NCI-H526 treated with DMSO at 0.1 percent for 48 hours (cell line): ENCODE measurements around the gene AKAP13.

Experiments used
- DNase-seq: peaks from one replicate; lab custom pipeline; 2025; lab: John Stamatoyannopoulos, UW

The AKAP13 gene

GRCh38 chr15:85741021-85741421 is 360.6 kb downstream of the AKAP13 start:
- DNase-seq, result no peak

DNA sequence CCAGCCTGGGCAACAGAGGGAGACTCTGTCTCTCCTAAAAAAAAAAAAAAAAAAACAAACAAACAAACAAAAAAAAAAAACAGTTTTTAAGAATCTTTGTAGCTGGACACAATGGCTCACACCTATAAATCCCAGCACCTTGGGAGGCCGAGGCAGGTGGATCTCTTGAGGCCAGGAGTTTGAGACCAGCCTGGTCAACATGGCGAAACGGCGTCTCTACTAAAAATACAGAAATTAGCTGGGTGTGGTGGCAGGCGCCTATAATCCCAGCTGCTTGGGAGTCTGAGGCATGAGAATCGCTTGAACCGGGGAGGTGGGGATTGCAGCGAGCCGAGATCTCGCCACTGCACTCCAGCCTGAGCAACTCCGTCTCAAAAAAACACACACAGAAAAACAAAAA is 361.3 kb downstream of the AKAP13 start:
- DNase-seq, result no peak

- no peak for DNase-seq
Measured at GRCh38 chr15:85742186-85742821, 361.9 kb downstream of the AKAP13 start.

DNA sequence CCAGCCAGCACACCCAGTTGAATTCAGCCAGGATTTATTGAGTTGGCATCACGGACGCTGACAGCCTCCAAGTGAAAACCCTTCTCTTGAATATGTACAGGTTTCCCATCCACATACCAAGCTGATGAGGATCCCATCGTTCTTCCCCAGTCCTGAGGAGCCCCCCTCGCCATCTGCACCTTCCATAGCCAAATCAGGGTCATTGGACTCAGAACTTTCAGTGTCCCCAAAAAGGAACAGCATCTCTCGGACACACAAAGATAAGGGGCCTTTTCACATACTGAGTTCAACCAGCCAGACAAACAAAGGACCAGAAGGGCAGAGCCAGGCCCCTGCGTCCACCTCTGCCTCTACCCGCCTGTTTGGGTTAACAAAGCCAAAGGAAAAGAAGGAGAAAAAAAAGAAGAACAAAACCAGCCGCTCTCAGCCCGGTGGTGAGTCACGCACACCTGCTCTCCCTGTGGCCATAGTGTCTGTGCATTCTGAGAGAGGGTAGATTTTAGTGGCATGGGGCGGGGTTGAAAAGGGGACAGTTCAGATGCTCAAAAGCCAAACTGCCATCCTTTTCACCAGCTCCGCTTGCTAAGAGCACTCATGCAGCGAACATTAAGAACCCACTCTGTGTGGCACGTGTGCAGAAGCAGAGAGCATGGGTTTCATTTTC is 363.1 kb downstream of the AKAP13 start:
- no peak for DNase-seq

DNA sequence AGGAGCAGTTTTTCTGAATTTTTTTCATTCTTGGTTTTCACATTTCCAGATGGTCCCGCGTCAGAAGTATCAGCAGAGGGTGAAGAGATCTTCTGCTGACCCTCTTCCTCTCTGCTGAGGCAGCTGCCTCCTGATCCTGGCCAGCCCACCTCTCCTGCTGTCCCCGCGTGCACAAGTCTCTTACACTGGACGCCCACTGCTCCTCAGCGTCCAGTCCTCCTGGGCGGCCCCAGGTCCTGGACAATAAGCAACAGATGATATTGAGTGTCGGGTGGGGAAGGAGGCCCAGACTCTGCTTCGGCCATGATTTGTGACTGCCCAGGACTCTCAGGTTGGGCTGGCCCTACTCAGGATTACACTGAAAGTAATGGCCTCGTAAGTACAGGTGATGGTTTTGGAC is 364.2 kb downstream of the AKAP13 start:
- no peak for DNase-seq

GRCh38 chr15:85745023-85745422 is 364.6 kb downstream of the AKAP13 start:
- no peak for DNase-seq

DNA sequence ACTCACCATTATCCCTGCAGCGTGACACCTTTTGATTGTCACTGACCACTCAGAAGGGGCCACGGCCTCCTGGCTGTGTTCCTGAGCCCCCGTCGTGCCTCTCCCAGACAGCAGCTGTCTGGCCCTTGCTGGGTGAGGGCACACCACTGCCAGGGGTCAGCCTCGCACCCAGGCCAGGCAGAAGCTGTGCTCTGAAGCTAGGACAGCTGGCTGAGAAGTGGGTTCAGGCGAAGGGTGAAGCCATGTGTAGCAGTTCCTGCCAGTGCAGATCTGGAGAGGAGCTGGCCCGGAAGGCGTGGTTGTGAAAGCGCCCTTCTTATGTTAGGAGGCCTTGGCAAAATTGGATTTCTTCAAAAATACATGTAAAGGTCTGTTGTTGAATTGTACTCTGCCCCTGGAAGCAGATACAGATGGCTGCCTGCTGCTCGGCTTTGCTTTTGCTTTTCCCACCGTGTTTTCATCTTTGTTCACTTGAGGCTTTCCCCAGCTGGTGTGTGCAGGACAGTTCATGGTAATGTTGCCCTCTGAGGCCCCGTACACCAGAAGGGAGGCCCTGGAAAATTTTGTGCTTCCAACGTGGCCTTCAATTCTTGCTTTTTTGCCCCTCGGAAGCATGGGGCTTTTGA is 365.2 kb downstream of the AKAP13 start:
- no peak for DNase-seq

GRCh38 chr15:85746641-85747040 is 366.2 kb downstream of the AKAP13 start:
- no peak for DNase-seq

DNA sequence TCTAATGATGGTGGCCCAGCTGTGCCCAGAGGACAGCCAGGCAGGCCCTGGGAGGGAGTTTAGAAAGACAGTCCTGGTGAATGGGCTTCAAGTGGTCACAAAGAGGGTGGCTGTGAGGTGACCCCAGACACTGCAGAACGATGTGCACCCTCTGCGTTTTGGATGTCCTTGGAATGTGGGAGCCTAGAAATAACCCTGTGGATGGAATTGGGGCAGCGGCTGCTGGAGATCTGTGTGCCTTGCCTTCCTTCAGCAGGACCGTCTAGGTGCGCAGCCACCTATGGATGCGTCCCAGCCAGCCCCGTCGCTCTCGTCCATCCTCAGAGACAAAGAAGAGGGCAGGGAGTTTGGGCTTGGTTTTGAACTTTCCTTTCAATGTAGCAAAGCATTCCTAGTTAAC is 367.8 kb downstream of the AKAP13 start:
- no peak for DNase-seq

DNA sequence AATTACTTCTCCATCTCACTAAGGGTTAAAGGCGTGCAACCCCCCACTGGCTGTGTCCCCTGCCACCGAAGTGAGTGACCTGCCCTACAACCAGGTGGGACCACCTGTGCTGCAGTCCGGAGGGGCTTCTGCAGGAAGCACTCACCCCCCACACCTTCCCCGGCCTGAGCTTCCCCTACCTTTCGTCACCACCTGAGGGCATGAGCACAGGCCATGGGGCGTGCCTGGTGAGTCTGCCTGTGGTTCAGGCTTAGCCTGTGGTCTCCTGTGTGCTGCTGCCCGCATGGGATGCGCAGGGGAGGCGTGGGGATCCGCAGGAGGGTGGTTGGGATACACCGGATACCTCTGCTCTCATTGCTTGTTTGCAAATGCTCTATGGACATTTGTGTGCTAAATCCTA is 368.3 kb downstream of the AKAP13 start:
- DNase-seq, result no peak

- no peak for DNase-seq
Measured at GRCh38 chr15:85749261-85750151, 369.1 kb downstream of the AKAP13 start.

GRCh38 chr15:85750319-85751290 is 370.2 kb downstream of the AKAP13 start:
- no peak for DNase-seq

GRCh38 chr15:85751291-85752123 is 371.1 kb downstream of the AKAP13 start:
- no peak for DNase-seq

DNA sequence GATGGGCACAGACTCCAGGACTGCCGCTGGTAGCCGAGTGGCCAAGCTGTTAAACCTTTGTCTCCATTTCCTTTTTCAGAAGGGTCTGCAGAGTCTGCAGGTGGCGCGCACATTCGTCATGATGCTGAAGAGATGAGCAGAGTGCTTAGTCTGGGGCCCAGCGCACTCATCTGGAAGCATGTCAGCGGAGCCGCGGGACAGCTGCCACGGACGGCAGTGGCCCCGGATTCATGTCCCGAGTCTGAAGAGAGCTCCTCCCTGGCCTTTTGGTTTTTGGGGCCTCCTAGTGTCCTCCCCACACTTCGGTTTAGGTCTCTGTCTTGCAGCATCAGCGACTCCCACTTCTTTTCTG is 371.7 kb downstream of the AKAP13 start:
- DNase-seq, result no peak

GRCh38 chr15:85752491-85752961 is 372.1 kb downstream of the AKAP13 start:
- no peak for DNase-seq

- DNase-seq, result no peak
Measured at GRCh38 chr15:85753261-85753660, 372.9 kb downstream of the AKAP13 start.

DNA sequence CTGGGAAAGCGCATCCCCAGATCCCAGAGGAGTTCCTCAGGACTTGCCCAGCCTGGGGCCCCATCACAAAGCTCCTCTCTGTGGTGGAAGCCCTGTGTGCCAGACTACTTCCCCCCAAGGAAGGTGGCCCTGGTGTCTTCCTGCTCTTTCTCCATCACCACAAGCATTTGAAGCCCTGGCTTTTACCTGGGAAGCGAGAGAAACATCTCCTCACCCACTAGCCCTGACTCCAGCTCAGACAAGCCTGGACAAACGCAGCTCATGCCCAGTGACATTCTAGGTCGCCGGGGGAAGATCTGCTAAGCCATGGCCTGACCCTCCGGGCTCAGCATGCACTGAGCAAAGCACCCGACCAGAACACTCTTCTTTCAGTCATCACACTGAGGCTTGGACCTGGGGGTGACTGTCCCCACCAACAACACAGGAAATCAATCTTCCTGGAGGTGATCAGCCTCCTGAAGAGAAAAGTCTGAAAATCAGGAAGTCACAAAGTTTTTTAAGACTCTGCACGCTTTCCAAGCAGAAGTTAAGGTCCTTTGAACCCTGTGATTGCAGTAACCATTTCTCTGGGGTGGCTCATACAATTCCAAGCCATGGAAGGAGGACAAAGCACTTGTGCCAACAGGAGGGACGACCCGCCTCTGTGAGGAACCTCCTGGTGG is 373.5 kb downstream of the AKAP13 start:
- DNase-seq, result no peak

DNA sequence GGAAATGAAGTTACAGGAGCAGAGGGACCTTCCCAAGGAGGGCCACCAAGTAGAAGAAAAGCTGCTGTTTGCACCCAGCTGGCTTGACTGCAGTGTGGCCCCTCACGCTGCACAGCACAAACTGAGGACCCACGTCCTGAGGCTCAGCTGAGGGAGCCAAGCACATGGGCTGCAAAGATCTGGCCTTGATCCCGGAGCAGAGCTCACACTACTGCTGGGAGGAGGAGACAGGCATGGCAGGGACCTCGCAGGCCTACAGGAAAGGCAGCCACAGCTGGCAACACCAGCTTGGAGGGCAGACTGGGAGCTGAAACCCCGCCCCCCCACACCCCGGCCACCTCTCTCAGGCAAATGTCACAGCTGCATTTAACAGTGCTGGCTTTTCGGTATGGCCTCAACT is 374.6 kb downstream of the AKAP13 start:
- no peak for DNase-seq

DNA sequence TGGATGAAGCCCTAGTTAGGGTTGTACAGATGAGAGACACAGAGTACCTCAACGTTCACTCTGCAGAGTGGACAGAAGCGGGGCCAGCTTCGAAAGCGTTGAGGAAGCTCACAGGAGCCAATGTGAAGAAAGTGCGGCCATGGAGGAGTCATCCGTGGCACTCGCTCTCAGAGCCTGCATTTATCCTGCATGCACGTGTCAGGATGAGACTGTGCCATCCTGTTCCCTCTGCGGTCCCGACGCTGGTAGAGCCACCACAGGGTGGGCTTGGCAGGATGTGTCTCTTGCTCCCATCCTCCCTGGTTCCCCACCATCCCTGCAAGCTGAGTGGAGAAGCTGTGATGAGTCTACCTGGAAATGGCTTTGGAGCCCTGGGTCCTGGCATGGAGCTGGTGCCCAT is 375.1 kb downstream of the AKAP13 start:
- DNase-seq, result no peak

GRCh38 chr15:85755942-85756341 is 375.5 kb downstream of the AKAP13 start:
- DNase-seq, result no peak
